HepG2 (cell line): ENCODE results near the gene RAB8A.

Experiments used
- ZKSCAN5 ChIP-seq: sonication (generic); formaldehyde crosslinking; IDR thresholded peaks from 2 replicates; pipeline ENCODE4 v1.5.1; 2020; ENCODE audit warnings: mild to moderate bottlenecking, missing genetic modification reagents
- ZNF577 ChIP-seq: sonication (generic); formaldehyde crosslinking; IDR thresholded peaks from 2 replicates; pipeline ENCODE4 v1.4.0; 2020; ENCODE audit warnings: mild to moderate bottlenecking, low read depth, missing genetic modification reagents, borderline replicate concordance

DNA sequence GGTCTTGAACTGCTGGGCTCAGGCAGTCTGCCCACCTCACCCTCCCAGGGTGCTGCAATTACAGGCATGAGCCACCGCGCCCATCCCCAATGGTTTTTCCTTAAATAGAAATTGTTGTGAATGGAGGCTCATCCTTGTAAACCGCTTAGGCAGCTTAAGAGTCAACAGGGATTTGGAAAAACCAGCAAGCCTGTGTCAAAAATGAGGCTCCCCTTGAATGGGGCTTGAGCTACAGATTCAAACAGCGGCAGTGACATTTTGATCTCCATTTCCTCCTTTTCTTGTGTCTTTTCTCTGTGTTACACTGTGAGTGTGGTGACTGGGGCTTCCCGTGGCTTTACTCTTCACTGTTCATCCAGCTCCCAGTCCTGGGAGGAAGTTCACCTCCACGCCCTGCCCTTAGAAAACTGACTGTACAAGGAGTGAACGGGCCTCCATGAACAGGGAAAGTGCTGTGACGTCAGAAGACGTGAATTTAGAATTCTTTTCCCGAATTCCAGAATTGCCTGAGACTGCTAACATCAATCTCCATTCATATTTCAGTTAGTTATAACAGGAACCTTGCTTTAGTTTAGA lies 15.3 kb upstream of the RAB8A start:
- TF ChIP-seq ZNF577 (CRISPR knock-in tag) (no peak), ZKSCAN5 (no peak)
